CD4-positive, alpha-beta T cell treated with Interleukin-17A for 1 hour (primary cell): ENCODE measurements around the gene PDGFA.

Source experiments
- DNase-seq: peaks from one replicate; pipeline ENCODE4 v3.0.0-alpha.2; 2020

Gene PDGFA

DNA sequence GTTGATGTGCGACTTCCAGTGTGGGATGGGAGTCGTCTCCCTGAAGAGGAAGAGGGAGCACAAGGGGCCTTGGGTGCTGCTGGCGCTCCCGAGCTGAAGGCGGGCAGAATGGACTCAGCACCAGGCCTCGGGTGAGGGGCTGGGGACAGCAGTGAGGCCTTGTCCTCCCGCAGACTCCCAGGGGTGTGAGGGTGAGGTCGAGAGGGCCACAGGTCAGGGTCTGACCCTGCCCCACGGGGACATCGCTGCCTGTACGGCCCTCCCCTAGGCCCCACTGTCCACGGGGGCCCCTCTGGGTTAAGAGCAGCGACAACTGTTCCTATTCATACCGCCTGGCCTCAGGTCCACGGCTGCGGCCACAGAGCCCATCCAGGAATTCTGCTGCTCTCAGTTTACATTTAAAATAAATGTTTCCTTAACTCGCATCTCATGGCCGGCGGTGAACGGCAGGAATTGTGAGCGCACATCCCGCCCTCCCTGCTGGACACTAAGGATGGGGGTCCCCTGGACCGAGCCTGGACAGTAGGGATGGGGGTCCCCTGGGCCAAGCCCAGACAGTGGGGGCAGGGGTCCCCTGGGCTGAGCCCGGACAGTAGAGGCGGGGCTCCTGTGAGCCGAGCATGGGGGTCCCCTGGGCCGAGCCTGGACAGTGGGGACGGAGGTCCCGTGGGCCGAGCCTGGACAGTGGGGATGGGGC is 61.7 kb downstream of the PDGFA start:
- DNase-seq, result no peak

- DNase-seq, result no peak
Observed at GRCh38 chr7:455110-455928, 64.3 kb downstream of the PDGFA start.

DNA sequence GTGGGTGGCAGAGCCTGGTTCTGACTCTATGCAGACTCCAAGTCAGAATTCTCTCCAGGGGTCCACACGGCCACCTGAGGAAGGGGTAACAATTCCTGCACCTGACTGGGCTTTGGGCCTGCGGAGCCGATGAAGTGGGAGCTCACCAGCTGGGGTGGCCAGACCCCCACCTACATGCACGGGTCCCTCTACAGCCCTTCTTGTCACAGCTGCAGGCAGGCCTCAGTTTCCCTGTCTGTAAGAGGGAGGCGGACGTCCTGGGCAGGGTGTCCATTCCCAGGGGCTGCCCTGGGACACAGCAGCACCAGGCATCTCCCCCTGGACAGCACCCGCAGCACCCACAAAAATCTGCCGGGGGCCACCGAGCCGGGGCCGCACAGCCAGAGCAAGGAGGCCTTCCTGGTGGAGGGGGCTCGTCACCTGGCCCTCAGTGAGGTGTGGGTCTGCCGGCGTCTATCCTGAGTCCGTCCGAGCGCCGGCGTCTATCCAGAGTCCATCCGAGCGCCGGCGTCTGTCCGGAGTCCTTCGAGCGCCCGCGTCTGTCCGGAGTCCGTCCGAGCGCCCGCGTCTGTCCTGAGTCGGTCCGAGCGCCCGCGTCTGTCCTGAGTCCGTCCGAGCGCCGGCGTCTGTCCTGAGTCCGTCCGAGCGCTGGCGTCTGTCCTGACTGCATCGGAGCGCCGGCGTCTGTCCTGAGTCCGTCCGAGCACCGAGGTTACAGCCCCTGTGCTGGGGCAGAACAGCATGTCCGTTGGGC is 65.1 kb downstream of the PDGFA start:
- DNase-seq, result no peak

DNA sequence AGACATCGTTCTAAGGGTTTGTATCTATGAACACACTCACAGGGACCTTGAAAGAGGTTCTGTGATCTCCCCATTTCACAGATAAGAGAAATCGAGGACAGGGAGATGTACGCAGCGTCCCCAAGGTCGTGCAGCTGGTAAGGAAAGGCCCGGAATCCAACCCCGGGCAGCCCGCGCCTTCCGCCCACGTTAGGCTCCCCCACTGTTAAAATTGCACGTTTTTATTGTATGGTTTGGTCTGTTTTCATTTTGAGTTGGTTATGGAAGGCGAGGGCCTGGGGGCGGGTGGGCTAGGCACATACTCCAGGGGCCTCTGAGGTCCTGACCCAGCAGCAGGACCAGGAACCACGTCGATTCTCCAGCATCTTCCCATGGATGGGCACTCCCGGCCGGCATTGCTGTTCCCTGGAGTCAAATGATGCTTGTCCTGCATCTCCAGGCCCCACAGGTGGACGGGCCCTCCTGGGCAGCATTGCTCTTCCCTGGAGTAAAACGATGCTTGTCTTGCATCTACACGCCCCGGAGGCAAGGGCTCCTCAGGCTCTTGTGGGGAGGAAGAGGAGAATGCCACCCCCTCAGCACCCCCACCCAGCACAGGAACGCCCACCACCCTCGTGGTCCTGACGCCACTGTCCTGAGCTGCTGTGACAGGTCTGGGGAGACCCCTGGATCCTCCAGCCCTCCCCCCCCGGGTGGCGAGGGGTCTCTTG is 65.9 kb downstream of the PDGFA start:
- DNase-seq, result no peak

DNA sequence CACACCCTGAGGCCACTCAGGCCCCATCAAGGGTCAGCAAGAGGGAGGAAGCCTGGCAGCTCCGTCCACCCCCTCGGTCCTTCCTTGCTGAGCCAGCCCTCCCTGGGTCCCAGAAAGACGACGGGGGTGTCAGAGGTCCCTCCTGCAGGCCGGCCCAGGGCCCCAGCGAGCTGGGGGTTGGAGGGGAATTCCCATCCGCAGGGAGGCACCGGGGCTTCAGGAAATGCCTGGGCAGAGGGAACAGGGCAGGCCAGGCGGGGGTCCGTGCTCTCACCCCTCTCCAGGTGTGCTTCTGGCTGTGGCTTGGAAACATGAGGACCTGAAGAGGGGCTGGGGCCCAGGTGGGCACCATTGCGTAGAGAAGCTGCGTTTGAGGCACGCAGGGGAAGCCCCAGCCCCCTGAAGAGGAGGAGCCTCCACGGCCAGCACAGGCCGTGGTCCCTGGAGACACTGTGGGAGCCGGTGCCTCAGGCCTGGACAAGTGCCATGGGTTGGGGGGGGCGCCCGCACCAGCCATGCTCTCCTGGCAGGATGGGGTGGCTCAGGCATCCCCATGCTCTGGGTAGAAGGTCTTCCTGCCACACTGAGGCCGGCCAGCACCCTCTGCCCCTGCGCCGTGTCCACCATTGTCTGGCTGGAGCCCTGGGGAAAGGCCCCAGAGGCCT is 66.7 kb downstream of the PDGFA start:
- DNase-seq, result no peak

- DNase-seq, result no peak
Observed at GRCh38 chr7:452226-452751, 67.4 kb downstream of the PDGFA start.

GRCh38 chr7:451255-452225 is 68.1 kb downstream of the PDGFA start:
- DNase-seq, result no peak

DNA sequence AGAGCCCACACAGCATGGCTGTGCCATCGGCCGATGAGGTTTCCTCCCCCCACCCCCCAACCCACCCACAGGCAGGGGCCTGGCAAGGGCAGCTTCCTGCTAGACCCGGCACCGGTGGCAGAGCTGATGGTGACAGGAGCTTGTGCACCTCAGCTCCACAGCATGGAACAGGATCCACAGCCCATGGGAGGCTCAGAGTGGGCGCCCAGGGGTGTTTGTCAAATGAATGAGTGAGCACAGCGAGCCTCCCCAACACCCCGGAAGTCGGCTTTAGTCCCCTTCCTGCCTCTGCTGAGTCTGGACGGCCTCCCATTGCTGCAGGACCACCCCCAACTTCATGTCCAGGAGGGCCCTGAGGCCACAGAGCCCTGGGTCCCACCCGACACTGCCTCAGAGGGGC is 68.9 kb downstream of the PDGFA start:
- DNase-seq, result no peak

GRCh38 chr7:450036-450435 is 69.6 kb downstream of the PDGFA start:
- DNase-seq, result no peak

- no peak for DNase-seq
Observed at GRCh38 chr7:449324-450019, 70.2 kb downstream of the PDGFA start.

DNA sequence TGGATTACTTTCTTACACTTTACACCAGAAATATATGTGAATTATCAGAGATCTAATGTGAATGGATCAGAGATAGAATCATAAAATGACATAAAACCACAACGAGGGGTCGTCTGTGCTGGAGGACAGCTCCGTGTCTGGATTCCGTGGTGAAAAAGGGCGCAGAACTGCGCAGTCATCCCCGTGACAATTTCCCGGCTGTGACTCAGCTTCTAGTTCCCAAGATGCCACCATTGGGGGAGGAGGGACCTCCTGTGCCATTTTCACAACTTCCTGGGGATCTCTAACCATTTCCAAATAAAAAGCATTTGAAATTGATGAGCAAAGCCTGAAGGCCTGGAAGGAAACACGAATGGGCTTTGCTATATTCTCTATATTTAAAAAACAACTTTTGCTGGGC is 72.1 kb downstream of the PDGFA start:
- DNase-seq, result no peak
